BJ (cell line): ENCODE results near the gene ATP5F1D. TPM values are rescaled to one million over a fixed set of nuclear protein-coding genes. Genes with fewer than 3 reads are reported as not detected.
"Not testable (repeated sequence)": the region's sequence is repeated elsewhere in the genome, so short reads cannot be mapped to it uniquely, and the experiment has no call there.

Experiments
- CTCF ChIA-PET: fragments of 350-600 bp; formaldehyde crosslinking; extraction: SDS; loops from one replicate; lab custom pipeline; 2021; ENCODE audit warnings: antibody characterized with exemption, inconsistent platforms; lab: Yijun Ruan, JAX
- POLR2A ChIA-PET: fragments of 300-600 bp; sonication (Branson Sonifier 250); formaldehyde crosslinking; extraction: SDS; loops from one replicate; lab custom pipeline; 2021; ENCODE audit warnings: antibody characterized with exemption; lab: Charles Lee
- DNase-seq: peaks from one replicate; pipeline ENCODE4 v3.0.0-alpha.2; 2011; ENCODE audit warnings: low read depth
- H3K27me3 ChIP-seq: 2 replicates; pipeline ENCODE4 v1.6.0; 2011; ENCODE audit warnings: low read length; ENCODE audit not compliant: control insufficient read depth, insufficient read depth
- H3K36me3 ChIP-seq: 2 replicates; pipeline ENCODE4 v1.5.1; 2011; ENCODE audit warnings: low read length; ENCODE audit not compliant: control insufficient read depth, insufficient read depth
- H3K4me3 ChIP-seq: 2 replicates; pipeline ENCODE4 v1.5.1; 2011; ENCODE audit warnings: low read depth, mild to moderate bottlenecking, control low read depth, low read length
- CTCF ChIP-seq: IDR thresholded peaks from 2 replicates; pipeline ENCODE4 v1.5.1; 2011; ENCODE audit warnings: low read depth, mild to moderate bottlenecking, control low read depth, inconsistent platforms, low read length, moderate library complexity; ENCODE audit not compliant: insufficient read depth
- polyA plus RNA-seq: library from polyadenylated mRNA; depleted of rRNA; stranded (reverse); fragments of >200 nt; gene quantifications from 2 replicates; pipeline ENCODE4 v1.2.3, GENCODE V29; 2011

Gene ATP5F1D
- polyA plus RNA-seq, 1 experiment = 65.1 TPM

- H3K4me3 ChIP-seq = peak overlapping the region; percentile 81
- H3K27me3 ChIP-seq = no peaks in the 10 kb centered on the region
- DNase-seq = no peak
- TF ChIP-seq CTCF = no peak
- peaks cover 10% of the 10 kb centered on the region for H3K36me3 ChIP-seq
- ChIA-PET CTCF (no interaction called here), POLR2A (no interaction called here)
Observed at GRCh38 chr19:1206864-1207450, 34.6 kb upstream of the ATP5F1D start.

GRCh38 chr19:1208830-1209229 is 32.7 kb upstream of the ATP5F1D start:
- H3K36me3 ChIP-seq, H3K27me3 ChIP-seq, H3K4me3 ChIP-seq, POLR2A ChIA-PET, DNase-seq, CTCF ChIA-PET: not testable (repeated sequence)

- Histone ChIP-seq H3K27me3 (no peaks in the 10 kb centered on the region), H3K36me3 (peaks cover 10% of the 10 kb centered on the region), H3K4me3 (no peak overlapping the region)
- DNase-seq = no peak
- ChIA-PET POLR2A (no interaction called here), CTCF (interaction anchor here (0.7 to 1.7 kb wide), 2 partner anchors 11 to 31 kb away, joined by 3 to 5 read pairs; partner anchors contain the start of gene ATP5F1D)
- TF ChIP-seq CTCF = no peak
Observed at GRCh38 chr19:1210227-1210538, 31.4 kb upstream of the ATP5F1D start.

DNA sequence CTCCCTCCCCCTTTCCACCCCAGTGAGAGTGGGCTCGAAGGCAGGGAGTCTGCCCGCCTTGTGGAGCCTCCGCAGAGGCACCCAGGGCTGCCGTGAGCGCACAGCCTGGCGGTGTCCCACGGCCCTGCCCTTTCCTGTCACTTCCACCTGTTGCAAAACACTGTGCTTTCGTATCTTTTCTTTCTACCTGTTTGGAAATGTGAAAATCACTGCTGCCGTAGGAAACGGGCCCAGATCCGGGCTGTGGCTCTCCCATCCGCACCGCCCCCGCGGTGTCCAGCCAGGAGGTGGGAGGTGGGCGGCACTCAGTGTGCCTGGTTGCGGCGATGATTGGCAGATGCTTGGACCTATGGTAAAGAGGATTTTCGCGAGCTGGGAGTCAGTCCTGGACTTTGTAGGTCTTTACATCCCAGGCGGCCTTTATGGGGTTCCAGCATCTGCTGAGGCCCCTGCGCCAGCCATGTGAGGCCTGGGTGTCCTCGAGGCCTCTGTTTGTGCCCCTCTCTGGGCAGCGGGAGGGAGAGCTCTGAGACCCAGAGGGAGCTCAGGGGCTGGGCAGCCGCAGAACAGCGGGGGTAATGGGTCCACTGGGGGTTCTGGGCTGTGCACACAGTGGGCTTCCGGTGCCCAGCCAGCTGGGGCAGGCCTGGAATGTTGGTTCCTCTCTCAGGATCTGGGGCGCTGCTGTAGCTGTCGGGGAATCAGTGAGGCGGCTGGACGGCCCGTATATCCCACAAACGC is 29.9 kb upstream of the ATP5F1D start:
- no peak for DNase-seq
- CTCF ChIA-PET = interaction anchor here (0.6 to 1.4 kb wide), 4 partner anchors 9 to 212 kb away, joined by 3 to 7 read pairs (median 4); no protein-coding TSS in a partner anchor
- H3K27me3 ChIP-seq = no peaks in the 10 kb centered on the region
- TF ChIP-seq CTCF = no peak
- peaks cover 10% of the 10 kb centered on the region for H3K36me3 ChIP-seq
- H3K4me3 ChIP-seq = no peak overlapping the region
- POLR2A ChIA-PET = interaction anchor here (0.6 kb wide), 1 partner anchor 8 kb away, joined by 4 read pairs; no protein-coding TSS in a partner anchor

DNA sequence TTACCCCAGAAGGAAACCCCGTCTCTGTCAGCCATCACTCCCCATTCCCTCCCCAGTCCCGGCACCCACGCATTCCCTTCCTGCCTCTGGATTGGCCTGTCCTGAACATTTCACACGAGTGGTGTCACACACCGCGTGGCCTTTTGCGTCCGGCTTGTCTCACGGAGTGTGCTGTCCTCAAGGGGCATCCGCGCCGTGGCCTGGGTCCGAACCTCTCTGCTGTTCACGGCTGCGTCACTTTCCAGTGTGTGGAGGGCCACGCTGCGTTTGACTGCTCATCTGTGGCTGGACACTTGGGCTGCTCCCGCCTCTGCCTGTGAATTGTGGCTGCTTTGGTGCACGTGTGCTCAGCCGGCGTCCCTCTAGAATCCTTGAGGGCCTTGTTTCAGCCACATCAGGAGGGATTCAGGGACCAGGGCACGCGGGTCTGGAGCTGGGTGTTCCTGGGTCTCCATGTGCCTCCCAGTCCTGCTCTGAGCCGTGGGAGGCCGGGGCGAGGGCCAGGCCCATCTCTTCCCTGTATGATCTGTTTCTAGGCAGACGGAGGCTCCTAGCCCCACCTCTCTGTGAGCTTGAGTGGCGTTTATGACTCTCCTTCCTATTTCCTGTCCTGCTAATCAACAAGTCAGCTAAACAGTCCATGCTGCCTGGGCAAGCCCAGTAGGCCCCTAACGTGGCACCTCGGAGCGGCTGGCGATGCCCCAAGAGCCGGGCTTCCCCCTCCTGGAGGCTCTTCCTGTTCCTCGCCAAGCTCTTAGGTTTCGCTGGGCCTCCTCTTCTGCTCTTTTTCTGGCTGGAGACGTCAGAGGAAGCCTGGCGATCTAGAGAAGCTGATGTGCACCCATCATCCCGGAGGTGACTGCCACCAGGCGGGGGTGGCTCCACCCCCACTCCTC is 27.9 kb upstream of the ATP5F1D start:
- TF ChIP-seq CTCF = 0 out of 2 replicates have a peak, but pooled peaks have one; percentile 2
- POLR2A ChIA-PET = no interaction called here
- DNase-seq = peak; percentile 51
- no peaks in the 10 kb centered on the region for H3K27me3 ChIP-seq
- H3K36me3 ChIP-seq = peaks cover 11% of the 10 kb centered on the region
- H3K4me3 ChIP-seq = no peak overlapping the region
- CTCF ChIA-PET = interaction anchor here (0.9 to 1.7 kb wide), 4 partner anchors 9 to 100 kb away, joined by 3 to 6 read pairs (median 4); no protein-coding TSS in a partner anchor
